COLO668 (cell line): Measurements from ENCODE around the gene HMCN2.

Source experiments
- DNase-seq: peaks from one replicate; lab custom pipeline; 2025; ENCODE audit not compliant: unreplicated experiment; lab: John Stamatoyannopoulos, UW

HMCN2 gene

GRCh38 chr9:130290291-130291181 is 25.0 kb downstream of the HMCN2 start:
- no peak for DNase-seq

GRCh38 chr9:130291474-130291873 is 25.9 kb downstream of the HMCN2 start:
- DNase-seq = no peak

- DNase-seq = no peak
These were observed 26.5 kb downstream of the HMCN2 start for GRCh38 chr9:130292106-130292505.

- DNase-seq = no peak
These were observed 29.1 kb downstream of the HMCN2 start for GRCh38 chr9:130294664-130295063.

- DNase-seq = no peak
These were observed 29.9 kb downstream of the HMCN2 start for GRCh38 chr9:130295431-130295830.

GRCh38 chr9:130295945-130296782 is 30.6 kb downstream of the HMCN2 start:
- DNase-seq = no peak

- no peak for DNase-seq
These were observed 31.2 kb downstream of the HMCN2 start for GRCh38 chr9:130296783-130297055.

- no peak for DNase-seq
These were observed 31.8 kb downstream of the HMCN2 start for GRCh38 chr9:130297371-130297770.

GRCh38 chr9:130298662-130299279 is 33.2 kb downstream of the HMCN2 start:
- DNase-seq = no peak

GRCh38 chr9:130299785-130300615 is 34.4 kb downstream of the HMCN2 start:
- DNase-seq = no peak

GRCh38 chr9:130300739-130301138 is 35.2 kb downstream of the HMCN2 start:
- DNase-seq = no peak

GRCh38 chr9:130301483-130302286 is 36.1 kb downstream of the HMCN2 start:
- DNase-seq = no peak

- no peak for DNase-seq
These were observed 37.4 kb downstream of the HMCN2 start for GRCh38 chr9:130302785-130303612.

GRCh38 chr9:130303613-130304055 is 38.1 kb downstream of the HMCN2 start:
- DNase-seq = no peak

- DNase-seq = no peak
These were observed 38.6 kb downstream of the HMCN2 start for GRCh38 chr9:130304116-130304515.

GRCh38 chr9:130304643-130305042 is 39.1 kb downstream of the HMCN2 start:
- DNase-seq = no peak

- DNase-seq = no peak
These were observed 39.8 kb downstream of the HMCN2 start for GRCh38 chr9:130305381-130305780.

GRCh38 chr9:130306823-130307666 is 41.5 kb downstream of the HMCN2 start:
- no peak for DNase-seq

GRCh38 chr9:130307667-130307943 is 42.0 kb downstream of the HMCN2 start:
- no peak for DNase-seq
